Large intestine (tissue), 12 donors: ENCODE results near the gene SEMA3A. TPM values are rescaled to one million over a fixed set of nuclear protein-coding genes. Genes with fewer than 3 reads are reported as not detected.
"Not testable (repeated sequence)": the region's sequence is repeated elsewhere in the genome, so short reads cannot be mapped to it uniquely, and the experiment has no call there.

Source experiments
- DNase-seq, 2 donors: peaks; one replicate each; pipeline versions ENCODE4 v3.0.0 to v3.0.0-alpha.2; 2013
- H3K27ac ChIP-seq: one replicate; pipeline ENCODE4 v1.5.1; 2013; ENCODE audit warnings: low read length
- H3K27me3 ChIP-seq: 2 replicates; pipeline ENCODE4 v1.6.1; 2013; ENCODE audit warnings: low read length; ENCODE audit not compliant: control insufficient read depth, insufficient read depth
- H3K36me3 ChIP-seq: 2 replicates; pipeline ENCODE4 v1.6.1; 2013; ENCODE audit warnings: low read length; ENCODE audit not compliant: control insufficient read depth, insufficient read depth
- H3K4me1 ChIP-seq: one replicate; pipeline ENCODE4 v1.6.1; 2013; ENCODE audit warnings: low read length; ENCODE audit not compliant: control insufficient read depth, insufficient read depth
- H3K4me3 ChIP-seq: one replicate; pipeline ENCODE4 v1.5.1; 2013; ENCODE audit warnings: low read length
- H3K9me3 ChIP-seq: one replicate; pipeline ENCODE4 v1.6.1; 2013; ENCODE audit warnings: mild to moderate bottlenecking, low read depth, low read length, moderate library complexity; ENCODE audit not compliant: control insufficient read depth
- WGBS: methylation state at CpG from one replicate; pipeline ENCODE4 v1.1.5; 2013; ENCODE audit warnings: low lambda C conversion rate; ENCODE audit not compliant: insufficient coverage; 5-methylcytosine and 5-hydroxymethylcytosine counted together
- long read RNA-seq, 11 donors: transcript quantifications; one replicate each; lab custom pipeline, GENCODE V29; 2026
- polyA plus RNA-seq: library from polyadenylated mRNA; unstranded; fragments of 120-200 nt; gene quantifications from one replicate; pipeline ENCODE4 v1.2.1, GENCODE V29; 2013

The SEMA3A gene
- polyA plus RNA-seq = 11.7 TPM
- long read RNA-seq, donor 1, full-length matches to known transcripts = 1 of 1 reads
- long read RNA-seq, donor 1, partial matches to known transcripts = 0 of 1 reads
- long read RNA-seq, donor 1, other reads (novel, unspliced or antisense) = 0 of 1 reads
- long read RNA-seq, donor 2, full-length matches to known transcripts = 1 of 1 reads
- long read RNA-seq, donor 2, partial matches to known transcripts = 0 of 1 reads
- long read RNA-seq, donor 2, other reads (novel, unspliced or antisense) = 0 of 1 reads
- long read RNA-seq, donor 3, full-length matches to known transcripts = 1 of 7 reads
- long read RNA-seq, donor 3, partial matches to known transcripts = 6 of 7 reads
- long read RNA-seq, donor 3, other reads (novel, unspliced or antisense) = 0 of 7 reads
- long read RNA-seq, donor 4 = 0 reads
- long read RNA-seq, donor 5, full-length matches to known transcripts = 2 of 13 reads
- long read RNA-seq, donor 5, partial matches to known transcripts = 11 of 13 reads
- long read RNA-seq, donor 5, other reads (novel, unspliced or antisense) = 0 of 13 reads
- long read RNA-seq, donor 6 = 0 reads
- long read RNA-seq, donor 7, full-length matches to known transcripts = 2 of 2 reads
- long read RNA-seq, donor 7, partial matches to known transcripts = 0 of 2 reads
- long read RNA-seq, donor 7, other reads (novel, unspliced or antisense) = 0 of 2 reads
- long read RNA-seq, donor 8, full-length matches to known transcripts = 2 of 2 reads
- long read RNA-seq, donor 8, partial matches to known transcripts = 0 of 2 reads
- long read RNA-seq, donor 8, other reads (novel, unspliced or antisense) = 0 of 2 reads
- long read RNA-seq, donor 9 = 0 reads
- long read RNA-seq, donor 10, full-length matches to known transcripts = 2 of 2 reads
- long read RNA-seq, donor 10, partial matches to known transcripts = 0 of 2 reads
- long read RNA-seq, donor 10, other reads (novel, unspliced or antisense) = 0 of 2 reads
- long read RNA-seq, donor 11, full-length matches to known transcripts = 2 of 8 reads
- long read RNA-seq, donor 11, partial matches to known transcripts = 6 of 8 reads
- long read RNA-seq, donor 11, other reads (novel, unspliced or antisense) = 0 of 8 reads

DNA sequence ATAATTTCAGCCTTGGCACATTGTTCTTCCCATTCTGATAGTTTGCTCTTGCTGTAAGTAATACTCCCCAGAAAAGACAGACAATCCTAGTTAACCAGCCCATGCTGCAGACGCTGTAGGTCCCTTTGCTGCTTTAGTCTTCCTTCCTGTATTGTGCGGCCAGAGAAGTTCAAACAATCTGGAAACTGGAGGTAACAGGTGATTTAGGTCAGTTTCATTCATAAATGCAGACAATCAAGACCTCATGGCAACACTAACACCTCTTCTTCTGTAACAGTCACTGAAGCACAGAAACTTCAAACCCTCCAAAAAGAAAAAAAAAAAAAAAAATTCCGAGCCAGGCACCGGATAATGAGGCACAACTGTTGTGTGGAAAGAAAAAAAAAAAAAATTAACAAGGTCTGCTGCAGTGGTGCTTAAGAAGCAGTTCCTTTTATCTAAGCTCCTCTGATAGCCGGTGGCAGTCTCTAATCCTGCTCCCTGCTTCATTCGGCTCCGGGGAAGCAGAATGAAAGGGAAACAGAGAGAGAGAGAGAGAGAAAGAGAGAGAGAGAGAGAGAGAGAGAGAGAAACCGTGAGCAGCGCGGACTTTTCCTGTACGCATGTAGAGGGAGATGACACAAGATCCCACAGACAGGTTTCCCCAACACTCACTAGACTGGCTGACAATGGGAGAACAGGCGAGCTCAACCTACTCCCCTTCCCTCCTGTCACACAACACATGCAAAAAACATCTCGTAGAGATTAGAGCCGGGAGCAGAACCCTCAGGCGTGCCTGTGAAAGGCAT lies at the start of gene SEMA3A:
Gene SEMA3A, minus strand, starts transcription at position 306 of the 788 bp plus-strand sequence. Its CDS starts 203 bp downstream, at position 103.
- Histone ChIP-seq H3K4me1 (peaks cover 7% of the 10 kb centered on the region), H3K4me3 (peak within 1 kb of the TSS; percentile 46), H3K27ac (peak within 1 kb of the TSS; percentile 53), H3K36me3 (no peaks in the 10 kb centered on the region), H3K27me3 (no peaks in the 10 kb centered on the region), H3K9me3 (peaks cover 2% of the 10 kb centered on the region)
- peak; percentile 49 to 76 for DNase-seq
- WGBS = no CpG with 5 or more reads among the region's 15 CpGs

GRCh38 chr7:84243037-84243436 lies 48.4 kb upstream of the SEMA3A start:
- not testable (repeated sequence) for H3K36me3 ChIP-seq, DNase-seq, H3K4me3 ChIP-seq, H3K9me3 ChIP-seq, H3K27ac ChIP-seq, H3K27me3 ChIP-seq, H3K4me1 ChIP-seq
- no CpG with 5 or more reads among the region's 6 CpGs for WGBS

DNA sequence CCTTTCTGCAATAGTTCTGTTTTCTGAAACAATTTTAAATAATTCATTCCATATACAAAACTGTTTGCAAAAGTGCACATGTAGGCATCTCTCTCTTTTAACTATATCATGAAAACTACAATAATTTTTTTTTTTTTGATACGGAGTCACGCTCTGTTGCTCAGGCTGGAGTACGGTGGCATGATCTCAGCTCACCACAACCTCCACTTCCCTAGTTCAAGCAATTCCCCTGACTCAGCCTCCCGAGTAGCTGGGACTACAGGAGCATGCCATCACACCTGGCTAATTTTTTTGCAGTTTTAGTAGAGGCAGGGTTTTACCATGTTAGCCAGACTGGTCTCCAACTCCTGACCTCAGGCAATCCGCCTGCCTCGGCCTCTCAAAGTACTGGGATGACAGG lies 44.0 kb upstream of the SEMA3A start:
- H3K36me3 ChIP-seq = no peaks in the 10 kb centered on the region
- H3K4me1 ChIP-seq = no peaks in the 10 kb centered on the region
- H3K4me3 ChIP-seq = no peak overlapping the region
- no peak for DNase-seq
- H3K27ac ChIP-seq = no peak overlapping the region
- H3K9me3 ChIP-seq = no peaks in the 10 kb centered on the region
- no CpG with 5 or more reads among the region's 6 CpGs for WGBS
- H3K27me3 ChIP-seq = no peaks in the 10 kb centered on the region

DNA sequence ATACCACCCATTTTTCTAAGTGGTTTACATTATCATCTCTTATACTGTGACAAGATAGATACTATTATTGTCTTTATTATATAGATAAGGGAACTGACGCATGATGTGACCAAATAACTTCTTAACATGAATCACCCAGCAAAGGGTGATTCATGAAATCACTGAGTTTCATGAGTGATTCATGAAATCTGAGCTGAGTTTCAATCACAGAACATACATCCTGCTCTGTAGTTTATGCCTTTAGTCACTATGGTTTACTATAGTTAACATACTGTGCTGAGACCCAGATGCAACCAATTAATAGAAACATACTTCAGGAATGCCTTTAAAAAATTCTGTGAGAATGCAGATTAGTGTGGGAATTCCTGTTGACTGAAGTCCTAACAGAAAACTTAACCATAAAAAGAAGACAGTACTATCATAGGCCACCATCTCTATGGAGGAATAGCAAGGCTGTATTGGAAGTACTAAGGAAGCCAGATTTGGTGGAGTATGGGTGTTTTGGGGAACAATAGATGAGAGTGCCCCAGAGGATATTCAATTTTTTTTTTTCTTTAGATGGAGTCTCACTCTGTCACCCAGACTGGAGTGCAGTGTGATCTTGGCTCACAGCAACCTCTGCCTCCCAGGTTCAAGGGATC lies 43.1 kb upstream of the SEMA3A start:
- H3K4me1 ChIP-seq = no peaks in the 10 kb centered on the region
- no CpG with 5 or more reads among the region's 1 CpG for WGBS
- no peak for DNase-seq
- no peak overlapping the region for H3K4me3 ChIP-seq
- H3K36me3 ChIP-seq = no peaks in the 10 kb centered on the region
- no peak overlapping the region for H3K27ac ChIP-seq
- H3K27me3 ChIP-seq = no peaks in the 10 kb centered on the region
- H3K9me3 ChIP-seq = no peaks in the 10 kb centered on the region

- H3K27ac ChIP-seq = no peak overlapping the region
- no peak for DNase-seq
- H3K9me3 ChIP-seq = no peaks in the 10 kb centered on the region
- H3K4me1 ChIP-seq = no peaks in the 10 kb centered on the region
- no peaks in the 10 kb centered on the region for H3K27me3 ChIP-seq
- no peak overlapping the region for H3K4me3 ChIP-seq
- no peaks in the 10 kb centered on the region for H3K36me3 ChIP-seq
- WGBS = 92% methylated on average over 2 of the region's 3 CpGs
Measured at GRCh38 chr7:84236398-84236797, 41.8 kb upstream of the SEMA3A start.

DNA sequence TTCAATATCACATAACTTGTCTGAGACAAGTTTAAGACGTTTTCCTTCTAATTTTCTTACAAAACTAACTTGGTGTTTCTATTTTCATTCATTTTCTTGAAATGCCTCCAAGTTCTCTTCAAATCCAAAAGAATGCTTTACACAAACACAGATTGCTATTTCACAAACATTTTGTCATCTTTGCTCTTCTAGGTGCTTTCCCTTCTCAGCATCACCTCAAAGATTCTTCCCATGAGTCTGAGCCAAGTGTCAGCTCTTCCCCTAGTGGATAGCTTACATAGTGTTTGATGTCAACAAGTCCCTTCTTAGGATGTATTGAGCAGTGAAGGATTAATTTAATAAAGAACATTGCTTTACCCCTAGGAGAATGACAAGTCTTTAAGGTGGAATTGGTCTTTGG lies 38.1 kb upstream of the SEMA3A start:
- Histone ChIP-seq H3K4me3 (no peak overlapping the region), H3K36me3 (no peaks in the 10 kb centered on the region), H3K27me3 (no peaks in the 10 kb centered on the region), H3K4me1 (no peaks in the 10 kb centered on the region), H3K27ac (no peak overlapping the region), H3K9me3 (no peaks in the 10 kb centered on the region)
- no peak for DNase-seq
- 89% methylated on average over 1 of the region's 1 CpG for WGBS

DNA sequence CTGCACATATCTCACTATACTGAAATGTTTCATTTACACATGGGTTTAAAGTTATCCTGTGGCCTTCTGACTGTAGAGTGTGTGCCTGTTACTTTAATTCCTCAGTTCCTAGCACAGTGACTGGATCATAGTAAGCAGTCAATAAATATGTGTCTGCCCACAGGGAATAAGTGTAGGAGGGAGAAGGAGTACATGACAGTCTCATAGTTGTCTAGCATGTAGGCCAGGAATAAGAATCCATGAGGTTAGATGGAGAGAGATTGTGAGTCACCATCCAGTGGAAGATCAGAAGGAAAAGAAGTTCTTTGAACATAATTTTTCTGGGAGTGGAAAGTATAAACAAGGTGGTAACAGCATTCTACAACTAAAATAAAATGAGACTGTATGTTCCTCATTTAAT lies 36.6 kb upstream of the SEMA3A start:
- no peaks in the 10 kb centered on the region for H3K36me3 ChIP-seq
- no peaks in the 10 kb centered on the region for H3K4me1 ChIP-seq
- no peaks in the 10 kb centered on the region for H3K9me3 ChIP-seq
- no peak overlapping the region for H3K4me3 ChIP-seq
- no peaks in the 10 kb centered on the region for H3K27me3 ChIP-seq
- DNase-seq = no peak
- no peak overlapping the region for H3K27ac ChIP-seq

- Histone ChIP-seq H3K27me3 (no peaks in the 10 kb centered on the region), H3K9me3 (no peaks in the 10 kb centered on the region), H3K27ac (no peak overlapping the region), H3K4me1 (no peaks in the 10 kb centered on the region), H3K36me3 (no peaks in the 10 kb centered on the region), H3K4me3 (no peak overlapping the region)
- 93% methylated on average over 2 of the region's 3 CpGs for WGBS
- no peak for DNase-seq
Measured at GRCh38 chr7:84230491-84230890, 35.9 kb upstream of the SEMA3A start.

DNA sequence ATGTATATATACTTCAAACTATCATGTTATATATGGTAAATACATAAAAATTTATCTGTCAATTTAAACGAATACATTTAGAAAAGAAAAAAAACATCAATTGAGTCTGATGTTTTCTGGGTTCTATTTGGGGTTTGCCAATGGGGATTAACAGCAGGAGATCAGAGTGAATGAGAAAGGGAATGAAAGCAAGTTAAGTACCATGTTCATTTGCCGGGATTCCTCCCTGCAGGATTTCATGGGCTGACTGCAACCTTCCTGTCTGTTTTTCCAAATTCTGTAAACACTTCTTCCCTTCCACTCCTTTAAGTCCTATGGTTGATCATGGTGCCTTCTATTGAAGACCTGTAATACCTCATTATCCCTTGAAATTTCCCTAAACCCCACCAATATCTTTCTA lies 33.9 kb upstream of the SEMA3A start:
- Histone ChIP-seq H3K27me3 (no peaks in the 10 kb centered on the region), H3K27ac (no peak overlapping the region), H3K36me3 (no peaks in the 10 kb centered on the region), H3K4me3 (no peak overlapping the region), H3K9me3 (no peaks in the 10 kb centered on the region), H3K4me1 (no peaks in the 10 kb centered on the region)
- DNase-seq = no peak
- 27% methylated on average over 1 of the region's 2 CpGs for WGBS
